H1 (cell line): ENCODE results near the gene DCP1A. TPM values are rescaled to one million over a fixed set of nuclear protein-coding genes. Genes with fewer than 3 reads are reported as not detected.

ENCODE experiments used
- CTCF ChIA-PET: fragments of 300-600 bp; sonication (Branson Sonifier 250); formaldehyde crosslinking; loops from one replicate; lab custom pipeline; 2021; ENCODE audit not compliant: partially characterized antibody; lab: Charles Lee
- POLR2A ChIA-PET: fragments of 300-600 bp; sonication (Branson Sonifier 250); formaldehyde crosslinking; loops from one replicate; lab custom pipeline; 2021; ENCODE audit warnings: inconsistent platforms; ENCODE audit not compliant: partially characterized antibody; lab: Charles Lee
- DNase-seq, 2 experiments: peaks; one replicate each; pipeline versions ENCODE4 v3.0.0 to v3.0.0-alpha.2; 2010 to 2022; ENCODE audit warnings: low spot score in 2 of 2, low read depth in 1 of 2, mixed read lengths in 1 of 2
- FAIRE-seq: peaks from 2 replicates; lab custom pipeline; 2011; peaks lifted over from hg19 to GRCh38; lab: Jason Lieb, UNC
- H2AFZ ChIP-seq: 2 replicates; pipeline ENCODE4 v1.8.1; 2012; ENCODE audit warnings: low read length, inconsistent platforms
- H2AK5ac ChIP-seq: 2 replicates; pipeline ENCODE4 v1.6.1; 2013; ENCODE audit warnings: low read depth, low read length
- H2BK120ac ChIP-seq: replicated peaks from 2 replicates; pipeline ENCODE3; 2013; ENCODE audit warnings: low read depth, low read length, inconsistent platforms
- H2BK12ac ChIP-seq: 2 replicates; pipeline ENCODE4 v1.6.1; 2013; ENCODE audit warnings: low read depth, low read length
- H2BK15ac ChIP-seq: 2 replicates; pipeline ENCODE4 v1.6.1; 2013; ENCODE audit warnings: low read length
- H2BK20ac ChIP-seq: 2 replicates; pipeline ENCODE4 v1.6.1; 2013; ENCODE audit warnings: low read length
- H2BK5ac ChIP-seq: 2 replicates; pipeline ENCODE4 v1.6.1; 2013; ENCODE audit warnings: low read depth, low read length
- H3K14ac ChIP-seq: 2 replicates; pipeline ENCODE4 v1.6.1; 2013; ENCODE audit warnings: inconsistent platforms; ENCODE audit not compliant: insufficient read length
- H3K18ac ChIP-seq: 2 replicates; pipeline ENCODE4 v1.6.1; 2013; ENCODE audit warnings: low read length; ENCODE audit errors: extremely low read depth
- H3K23ac ChIP-seq: 2 replicates; pipeline ENCODE4 v1.6.1; 2013; ENCODE audit warnings: inconsistent platforms; ENCODE audit not compliant: insufficient read length
- H3K23me2 ChIP-seq: 2 replicates; pipeline ENCODE4 v1.6.1; 2013; ENCODE audit warnings: low read depth, low read length
- H3K27ac ChIP-seq: 2 replicates; pipeline ENCODE4 v1.6.1; 2011; ENCODE audit warnings: low read depth, low read length, inconsistent platforms
- H3K27me3 ChIP-seq, 4 experiments: replicated peaks in 1 of 4; 1 replicate in 1 of 4; 2 replicates in 3 of 4; pipeline versions ENCODE4 v1.6.1 to v1.8.1; 2011 to 2013; ENCODE audit warnings: low read length in 3 of 4, mild to moderate bottlenecking in 3 of 4, inconsistent platforms in 2 of 4, mixed read lengths in 2 of 4, moderate library complexity in 1 of 4; ENCODE audit not compliant: control insufficient read depth in 3 of 4, insufficient read depth in 3 of 4; ENCODE audit errors: extremely low read depth in 1 of 4
- H3K36me3 ChIP-seq, 4 experiments: 2 replicates each; pipeline versions ENCODE4 v1.6.1 to v1.8.1; 2011 to 2013; ENCODE audit warnings: mild to moderate bottlenecking in 4 of 4, low read length in 3 of 4, moderate library complexity in 2 of 4, control low read depth in 1 of 4, inconsistent platforms in 1 of 4; ENCODE audit not compliant: insufficient read depth in 4 of 4, control insufficient read depth in 2 of 4
- H3K4ac ChIP-seq: replicated peaks from 2 replicates; pipeline ENCODE3; 2013; ENCODE audit warnings: low read length, low read depth, mixed read lengths, inconsistent platforms; ENCODE audit not compliant: insufficient read length
- H3K4me1 ChIP-seq, 4 experiments: replicated peaks in 1 of 4; 1 replicate in 1 of 4; 2 replicates in 3 of 4; pipeline versions ENCODE4 v1.6.1 to v1.8.1; 2011 to 2013; ENCODE audit warnings: low read length in 3 of 4, inconsistent platforms in 2 of 4, mixed read lengths in 1 of 4; ENCODE audit not compliant: insufficient read depth in 4 of 4, control insufficient read depth in 3 of 4
- H3K4me2 ChIP-seq, 2 experiments: 2 replicates each; pipeline versions ENCODE4 v1.6.1 to v1.8.1; 2011 to 2013; ENCODE audit warnings: low read depth in 2 of 2, low read length in 2 of 2, control low read depth in 1 of 2, inconsistent platforms in 1 of 2, mild to moderate bottlenecking in 1 of 2; ENCODE audit not compliant: insufficient read depth in 1 of 2
- H3K4me3 ChIP-seq, 4 experiments: fragments of 200-600, 300-600 bp in 1 of 4; sonication (generic), shearing (Covaris generic), sonication (Bioruptor Twin) in 1 of 4; 2 replicates each; pipeline versions ENCODE4 v1.5.1 to v1.8.1; 2011 to 2016; ENCODE audit warnings: low read length in 4 of 4, low read depth in 3 of 4, control low read depth in 2 of 4, inconsistent platforms in 2 of 4, mild to moderate bottlenecking in 2 of 4, mixed read lengths in 1 of 4, moderate library complexity in 1 of 4; ENCODE audit not compliant: insufficient read depth in 2 of 4; ENCODE audit errors: extremely low read depth in 1 of 4
- H3K56ac ChIP-seq: replicated peaks from 2 replicates; pipeline ENCODE3; 2013; ENCODE audit warnings: low read depth, mild to moderate bottlenecking, mixed read lengths, low read length, inconsistent platforms; ENCODE audit not compliant: insufficient read length
- H3K79me1 ChIP-seq: 2 replicates; pipeline ENCODE4 v1.6.1; 2013; ENCODE audit warnings: low read depth, low read length, control low read depth
- H3K79me2 ChIP-seq, 2 experiments: 2 replicates each; pipeline versions ENCODE4 v1.6.1 to v1.8.1; 2012 to 2013; ENCODE audit warnings: low read length in 2 of 2, mild to moderate bottlenecking in 2 of 2, inconsistent platforms in 1 of 2; ENCODE audit not compliant: insufficient read depth in 2 of 2, control insufficient read depth in 1 of 2
- H3K9ac ChIP-seq, 4 experiments: replicated peaks in 1 of 4; 1 replicate in 1 of 4; 2 replicates in 3 of 4; pipeline versions ENCODE4 v1.6.1 to v1.8.1; 2011 to 2013; ENCODE audit warnings: low read depth in 3 of 4, low read length in 3 of 4, control low read depth in 2 of 4, mild to moderate bottlenecking in 2 of 4, moderate library complexity in 2 of 4, inconsistent platforms in 1 of 4; ENCODE audit errors: extremely low read depth in 1 of 4
- H3K9me3 ChIP-seq, 2 experiments: 2 replicates each; pipeline versions ENCODE4 v1.6.1 to v1.8.1; 2012 to 2013; ENCODE audit warnings: mild to moderate bottlenecking in 2 of 2, moderate library complexity in 2 of 2, control low read depth in 1 of 2, inconsistent platforms in 1 of 2, low read depth in 1 of 2, low read length in 1 of 2, mixed read lengths in 1 of 2; ENCODE audit not compliant: insufficient read depth in 2 of 2
- H4K20me1 ChIP-seq, 2 experiments: replicated peaks in 1 of 2; 2 replicates each; pipeline versions ENCODE3 to v1.8.1; 2011 to 2013; ENCODE audit warnings: inconsistent platforms in 2 of 2, low read length in 2 of 2, mild to moderate bottlenecking in 1 of 2; ENCODE audit not compliant: insufficient read depth in 2 of 2, control insufficient read depth in 1 of 2
- H4K5ac ChIP-seq: 2 replicates; pipeline ENCODE4 v1.6.1; 2013; ENCODE audit warnings: low read length, low read depth, mixed read lengths, inconsistent platforms; ENCODE audit not compliant: insufficient read length
- H4K8ac ChIP-seq: 2 replicates; pipeline ENCODE4 v1.8.0; 2013; ENCODE audit warnings: mild to moderate bottlenecking, moderate library complexity, low read length, inconsistent platforms; ENCODE audit not compliant: insufficient read depth; ENCODE audit errors: extremely low read depth
- H4K91ac ChIP-seq: replicated peaks from 2 replicates; pipeline ENCODE3; 2013; ENCODE audit warnings: low read length, mixed read lengths, inconsistent platforms; ENCODE audit not compliant: insufficient read length
- CEBPB ChIP-seq: IDR thresholded peaks from 2 replicates; pipeline ENCODE4 v1.6.1; 2012; ENCODE audit warnings: low read depth, low read length
- CHD1 ChIP-seq: IDR thresholded peaks from 2 replicates; pipeline ENCODE4 v1.6.1; 2012; ENCODE audit warnings: low read depth, low read length, improper control_type of control experiment
- CHD2 ChIP-seq: IDR thresholded peaks from 2 replicates; pipeline ENCODE4 v1.6.1; 2012; ENCODE audit warnings: low read length, improper control_type of control experiment
- GTF2F1 ChIP-seq: IDR thresholded peaks from 2 replicates; pipeline ENCODE4 v1.6.1; 2012; ENCODE audit warnings: low read depth, low read length, improper control_type of control experiment, borderline replicate concordance
- JUND ChIP-seq: IDR thresholded peaks from 2 replicates; pipeline ENCODE4 v1.6.1; 2011; ENCODE audit warnings: mild to moderate bottlenecking, improper control_type of control experiment, low read length
- NANOG ChIP-seq: IDR thresholded peaks from 2 replicates; pipeline ENCODE4 v1.6.1; 2011; ENCODE audit warnings: low read length, low read depth, mild to moderate bottlenecking, inconsistent platforms; ENCODE audit not compliant: insufficient read depth, poor library complexity, severe bottlenecking
- POLR2AphosphoS5 ChIP-seq: IDR thresholded peaks from 2 replicates; pipeline ENCODE4 v1.6.1; 2011; ENCODE audit warnings: low read depth, low read length
- RNF2 ChIP-seq: fragments of 200-900, 300-1000 bp; sonication (generic); IDR thresholded peaks from 2 replicates; pipeline ENCODE4 v1.7.1; 2016; ENCODE audit warnings: borderline replicate concordance, low read depth, mild to moderate bottlenecking, antibody characterized with exemption, low read length; ENCODE audit not compliant: poor library complexity, severe bottlenecking; ENCODE audit errors: missing control alignments
- SUZ12 ChIP-seq: fragments of 200-600 bp; sonication (generic); IDR thresholded peaks from 2 replicates; pipeline ENCODE4 v1.6.1; 2012; ENCODE audit warnings: mild to moderate bottlenecking, inconsistent platforms, low read length, moderate library complexity, mixed read lengths
- WGBS, 2 experiments: shearing (Covaris generic) in 1 of 2; methylation state at CpG; one replicate each; pipeline versions ENCODE4 v1.1.6 to v1.1.7; 2013 to 2015; ENCODE audit warnings: low lambda C conversion rate in 2 of 2, mixed read lengths in 2 of 2, inconsistent platforms in 1 of 2, low coverage in 1 of 2, missing lambda C conversion rate in 1 of 2; ENCODE audit not compliant: insufficient replicate concordance in 2 of 2, insufficient coverage in 1 of 2, insufficient read length in 1 of 2; ENCODE audit errors: extremely low coverage in 1 of 2, missing lambda C conversion rate in 1 of 2; 5-methylcytosine and 5-hydroxymethylcytosine counted together
- polyA plus RNA-seq, 7 experiments: library from polyadenylated mRNA; depleted of rRNA in 3 of 7; stranded (reverse) in 5 of 7; unstranded in 2 of 7; fragments of >200 nt in 5 of 7; fragments of 200-250 nt in 2 of 7; gene quantifications; 1 replicate in 5 of 7; 2 replicates in 1 of 7; 4 replicates in 1 of 7; pipeline versions ENCODE4 v1.2.1 to v1.2.3, GENCODE V29; 2011 to 2013; ENCODE audit warnings: missing spikeins in 2 of 7, mixed read lengths in 2 of 7
- total RNA-seq: library from RNA; stranded (reverse); fragmentation: NEBNext Ultra II Directional; extraction: Animal tissue kit (Norgen Biotek cat#: 25700); gene quantifications from 2 replicates; pipeline ENCODE4 v1.2.1, GENCODE V29; 2021
- TF ChIP-seq, protein P1 (sequence below): IDR thresholded peaks from 2 replicates; pipeline ENCODE4 v1.6.1; 2012; ENCODE audit warnings: inconsistent platforms
- TF ChIP-seq, protein P2 (sequence below): IDR thresholded peaks from 2 replicates; pipeline ENCODE4 v1.6.1; 2011; ENCODE audit warnings: low read depth, mild to moderate bottlenecking, low read length; ENCODE audit not compliant: insufficient read depth
- TF ChIP-seq, protein P3 (sequence below): IDR thresholded peaks from 2 replicates; pipeline ENCODE4 v1.6.1; 2012; ENCODE audit warnings: inconsistent platforms

The DCP1A gene
- total and polyA plus RNA-seq, 2 of the 8 experiments (the other 6 are each of a cell fraction or from before 2014, with no cell fraction given) = 13.2 to 15.9 TPM

DNA sequence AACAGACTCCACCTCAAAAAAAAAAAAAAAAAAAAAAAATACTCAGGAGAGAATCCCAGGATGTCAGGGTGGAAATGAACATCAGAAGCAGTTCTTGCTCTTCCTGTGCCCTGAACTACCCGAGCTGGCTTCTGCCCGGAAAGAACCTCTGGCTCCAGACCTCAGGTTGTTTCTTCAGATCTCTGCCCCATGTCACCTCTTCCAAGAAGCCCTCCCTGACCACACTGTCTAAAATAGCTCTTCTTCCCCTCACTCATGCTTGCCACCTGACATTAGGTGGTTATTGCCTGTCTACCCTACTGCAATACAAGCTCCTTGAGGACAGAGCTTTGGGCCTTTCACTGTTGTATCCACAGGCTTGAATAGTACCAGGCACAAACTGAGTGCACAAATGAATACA is 99.7 kb downstream of the DCP1A start:
- CTCF ChIA-PET = interaction anchor here (0.6 to 10.6 kb wide), 6 partner anchors 9 to 134 kb away, joined by 3 to 64 read pairs (median 6); no protein-coding TSS in a partner anchor
- H3K56ac ChIP-seq = no peak overlapping the region
- H3K23ac ChIP-seq = no peak overlapping the region
- H3K4me1 ChIP-seq = peaks cover 23 to 45% (median 36%) of the 10 kb centered on the region in 4 experiments
- H3K18ac ChIP-seq = no peak overlapping the region
- H2BK5ac ChIP-seq = 0 out of 2 replicates have a peak overlapping the region, but pooled peaks have one; percentile 10
- no peak overlapping the region for H2BK12ac ChIP-seq
- H2AFZ ChIP-seq = no peak overlapping the region
- H4K5ac ChIP-seq = no peak overlapping the region
- no peak overlapping the region for H3K9ac ChIP-seq
- no peak overlapping the region for H2BK15ac ChIP-seq
- H2BK120ac ChIP-seq = no peak overlapping the region
- H4K8ac ChIP-seq = no peak overlapping the region
- H3K79me1 ChIP-seq = peaks cover 22% of the 10 kb centered on the region
- POLR2A ChIA-PET = interaction anchor here (0.6 to 20.5 kb wide), 4 partner anchors 11 to 24 kb away, joined by 3 to 449 read pairs (median 10); no protein-coding TSS in a partner anchor
- no peak overlapping the region for H4K91ac ChIP-seq
- 0 out of 2 replicates have a peak overlapping the region, but pooled peaks have one; percentile 54 for H2AK5ac ChIP-seq
- H3K27ac ChIP-seq = no peak overlapping the region
- no peaks in the 10 kb centered on the region; a peak in 1 of 7 replicates for H3K27me3 ChIP-seq
- TF ChIP-seq JUND (no peak), CHD1 (no peak), CEBPB (no peak), CHD2 (no peak), SUZ12 (no peak), POLR2AphosphoS5 (no peak), RNF2 (no peak), NANOG (no peak), GTF2F1 (no peak)
- TF ChIP-seq, protein P1, sequence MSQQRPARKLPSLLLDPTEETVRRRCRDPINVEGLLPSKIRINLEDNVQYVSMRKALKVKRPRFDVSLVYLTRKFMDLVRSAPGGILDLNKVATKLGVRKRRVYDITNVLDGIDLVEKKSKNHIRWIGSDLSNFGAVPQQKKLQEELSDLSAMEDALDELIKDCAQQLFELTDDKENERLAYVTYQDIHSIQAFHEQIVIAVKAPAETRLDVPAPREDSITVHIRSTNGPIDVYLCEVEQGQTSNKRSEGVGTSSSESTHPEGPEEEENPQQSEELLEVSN = no peak
- TF ChIP-seq, protein P2, sequence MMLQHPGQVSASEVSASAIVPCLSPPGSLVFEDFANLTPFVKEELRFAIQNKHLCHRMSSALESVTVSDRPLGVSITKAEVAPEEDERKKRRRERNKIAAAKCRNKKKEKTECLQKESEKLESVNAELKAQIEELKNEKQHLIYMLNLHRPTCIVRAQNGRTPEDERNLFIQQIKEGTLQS = no peak
- TF ChIP-seq, protein P3, sequence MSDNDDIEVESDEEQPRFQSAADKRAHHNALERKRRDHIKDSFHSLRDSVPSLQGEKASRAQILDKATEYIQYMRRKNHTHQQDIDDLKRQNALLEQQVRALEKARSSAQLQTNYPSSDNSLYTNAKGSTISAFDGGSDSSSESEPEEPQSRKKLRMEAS = no peak
- no peak overlapping the region for H3K4ac ChIP-seq
- FAIRE-seq (no peak), DNase-seq (no peak)
- no peaks in the 10 kb centered on the region for H3K9me3 ChIP-seq
- H3K79me2 ChIP-seq = peaks cover 62 to 100% of the 10 kb centered on the region in 2 experiments
- H3K4me2 ChIP-seq = no peak overlapping the region; a peak in 1 of 4 replicates
- no peak overlapping the region for H3K4me3 ChIP-seq
- H3K14ac ChIP-seq = no peak overlapping the region
- 96% methylated on average over 2 of the region's 2 CpGs; no CpG with 5 or more reads in 1 of the 2 experiments for WGBS, 2 experiments
- 0 out of 2 replicates have a peak, but pooled peaks cover 4% of the 10 kb centered on the region for H3K23me2 ChIP-seq
- H3K36me3 ChIP-seq = peaks cover 0 to 11% (median 0%) of the 10 kb centered on the region in 4 experiments; a peak in 3 of 8 replicates
- peaks cover 43 to 57% of the 10 kb centered on the region in 2 experiments for H4K20me1 ChIP-seq
- H2BK20ac ChIP-seq = no peak overlapping the region
